Adipocyte (in vitro differentiated cells): Measurements from ENCODE around the gene ZSCAN18.
A peak's percentile ranks its signal among the peaks of the same experiment; 100 is the strongest.
"Not testable (repeated sequence)": the region's sequence is repeated elsewhere in the genome, so short reads cannot be mapped to it uniquely, and the experiment has no call there.

Source experiments
- DNase-seq: peaks from one replicate; pipeline ENCODE4 v3.0.0-alpha.2; 2015; ENCODE audit warnings: low read depth
- H3K27me3 ChIP-seq: replicated peaks from 2 replicates; pipeline ENCODE4 v1.7.0; 2013; ENCODE audit warnings: mild to moderate bottlenecking, low read length, moderate library complexity; ENCODE audit not compliant: control insufficient read depth, insufficient read depth
- H3K36me3 ChIP-seq: 2 replicates; pipeline ENCODE4 v1.7.0; 2013; ENCODE audit warnings: low read length, mild to moderate bottlenecking, moderate library complexity; ENCODE audit not compliant: control insufficient read depth, insufficient read depth, severe bottlenecking
- H3K4me1 ChIP-seq: 2 replicates; pipeline ENCODE4 v1.7.0; 2013; ENCODE audit warnings: mild to moderate bottlenecking, low read length, moderate library complexity; ENCODE audit not compliant: control insufficient read depth, insufficient read depth
- H3K4me3 ChIP-seq: 2 replicates; pipeline ENCODE4 v1.7.0; 2013; ENCODE audit warnings: mild to moderate bottlenecking, low read length, moderate library complexity
- H3K9ac ChIP-seq: 2 replicates; pipeline ENCODE4 v1.7.0; 2013; ENCODE audit warnings: mild to moderate bottlenecking, low read length, moderate library complexity
- H3K9me3 ChIP-seq: 2 replicates; pipeline ENCODE4 v1.7.0; 2013; ENCODE audit warnings: mild to moderate bottlenecking, low read length, moderate library complexity; ENCODE audit not compliant: control insufficient read depth

The ZSCAN18 gene, protein sequence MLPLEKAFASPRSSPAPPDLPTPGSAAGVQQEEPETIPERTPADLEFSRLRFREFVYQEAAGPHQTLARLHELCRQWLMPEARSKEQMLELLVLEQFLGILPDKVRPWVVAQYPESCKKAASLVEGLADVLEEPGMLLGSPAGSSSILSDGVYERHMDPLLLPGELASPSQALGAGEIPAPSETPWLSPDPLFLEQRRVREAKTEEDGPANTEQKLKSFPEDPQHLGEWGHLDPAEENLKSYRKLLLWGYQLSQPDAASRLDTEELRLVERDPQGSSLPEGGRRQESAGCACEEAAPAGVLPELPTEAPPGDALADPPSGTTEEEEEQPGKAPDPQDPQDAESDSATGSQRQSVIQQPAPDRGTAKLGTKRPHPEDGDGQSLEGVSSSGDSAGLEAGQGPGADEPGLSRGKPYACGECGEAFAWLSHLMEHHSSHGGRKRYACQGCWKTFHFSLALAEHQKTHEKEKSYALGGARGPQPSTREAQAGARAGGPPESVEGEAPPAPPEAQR

DNA sequence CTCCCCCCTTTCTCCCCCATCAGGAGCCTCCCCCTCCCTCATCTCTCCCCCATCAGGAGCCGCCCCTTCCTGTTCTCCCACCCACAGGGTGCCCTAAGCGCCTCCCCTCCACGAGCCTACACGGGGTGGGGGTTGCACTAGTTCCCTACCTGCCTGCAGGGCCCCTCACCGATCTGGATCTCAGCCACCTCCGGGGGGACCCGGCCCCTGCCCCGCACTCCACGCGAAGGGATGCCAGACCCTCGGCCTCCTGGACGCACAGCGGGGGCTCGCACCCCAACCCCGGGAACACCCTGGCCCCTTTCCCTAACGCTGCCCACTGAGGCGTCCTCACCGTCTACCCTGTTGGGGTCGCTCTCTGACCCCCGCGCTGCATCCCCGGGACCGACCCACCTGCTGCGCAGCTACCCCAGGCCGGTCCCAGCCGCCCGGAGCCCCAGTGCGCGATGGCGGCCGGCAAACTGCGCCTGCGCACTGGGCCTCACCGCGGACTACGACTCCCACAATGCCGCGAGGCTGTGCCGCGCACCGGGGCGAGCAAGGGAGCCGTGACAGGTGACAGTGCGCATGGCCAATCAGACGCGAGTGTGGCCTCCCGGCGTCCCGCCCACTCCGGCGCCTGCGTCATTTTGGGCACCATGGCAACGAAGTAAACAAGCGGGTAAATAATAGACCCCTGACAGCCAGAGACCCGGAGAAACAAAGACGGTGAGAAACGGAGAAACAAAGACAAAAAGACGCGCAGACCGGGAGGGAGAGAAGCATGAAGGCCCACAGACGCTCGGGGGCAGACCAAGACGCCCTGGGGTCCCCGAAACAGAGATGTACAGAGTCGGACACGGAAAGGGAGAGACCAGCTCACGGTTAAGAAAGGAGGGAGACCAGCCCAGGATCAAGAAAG lies at the start of gene ZSCAN18:
Gene ZSCAN18, minus strand, starts transcription at position 451 of the 901 bp plus-strand sequence. CDS start 7,964 bp downstream, outside the sequence.
- H3K4me3 ChIP-seq: peak within 1 kb of the TSS; percentile 87
- peak within 1 kb of the TSS; percentile 88 for H3K9ac ChIP-seq
- H3K9me3 ChIP-seq: peaks cover 51% of the 10 kb centered on the region
- H3K36me3 ChIP-seq: no peaks in the 10 kb centered on the region
- no peaks in the 10 kb centered on the region for H3K4me1 ChIP-seq
- DNase-seq: peak; percentile 99
- no peaks in the 10 kb centered on the region for H3K27me3 ChIP-seq

DNA sequence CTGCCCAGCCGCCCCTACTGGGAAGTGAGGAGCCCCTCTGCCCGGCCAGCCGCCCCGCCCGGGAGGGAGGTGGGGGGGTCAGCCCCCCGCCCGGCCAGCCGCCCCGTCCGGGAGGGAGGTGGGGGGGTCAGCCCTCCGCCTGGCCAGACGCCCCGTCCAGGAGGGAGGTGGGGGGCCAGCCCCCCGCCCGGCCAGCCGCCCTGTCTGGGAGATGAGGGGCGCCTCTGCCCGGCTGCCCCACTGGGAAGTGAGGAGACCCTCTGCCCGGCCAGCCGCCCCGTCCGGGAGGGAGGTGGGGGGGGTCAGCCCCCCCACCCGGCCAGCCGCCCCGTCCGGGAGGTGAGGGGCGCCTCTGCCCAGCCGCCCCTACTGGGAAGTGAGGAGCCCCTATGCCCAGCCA lies 49.4 kb upstream of the ZSCAN18 start:
- not testable (repeated sequence) for DNase-seq
- peaks cover 39% of the 10 kb centered on the region for H3K9me3 ChIP-seq

DNA sequence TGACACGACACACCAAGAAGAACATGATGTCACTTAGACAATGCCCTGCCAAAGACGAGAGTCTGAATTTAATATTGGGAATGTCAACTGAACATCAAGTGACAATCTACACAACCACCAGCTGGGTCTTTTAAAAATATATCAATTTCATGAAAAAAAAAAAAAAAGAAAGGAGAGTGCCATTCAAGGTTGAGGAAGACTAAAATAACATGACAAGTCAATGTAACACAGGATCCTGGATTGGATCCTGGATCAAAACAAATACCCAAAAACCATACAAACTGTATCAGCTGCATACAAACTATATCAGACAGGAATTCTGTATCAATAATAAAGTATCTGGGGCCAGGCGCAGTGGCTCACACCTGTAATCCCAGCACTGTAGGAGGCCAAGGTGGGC lies 47.8 kb upstream of the ZSCAN18 start:
- H3K36me3 ChIP-seq: peaks cover 25% of the 10 kb centered on the region
- H3K27me3 ChIP-seq: no peaks in the 10 kb centered on the region
- no peak for DNase-seq
- H3K9me3 ChIP-seq: peaks cover 55% of the 10 kb centered on the region
- H3K4me1 ChIP-seq: peaks cover 9% of the 10 kb centered on the region
- no peak overlapping the region for H3K9ac ChIP-seq
- H3K4me3 ChIP-seq: peak overlapping the region; percentile 39

More for the DNA sequence above, 49.4 kb upstream of the ZSCAN18 start:
- H3K9ac ChIP-seq, H3K36me3 ChIP-seq, H3K27me3 ChIP-seq, H3K4me3 ChIP-seq: not testable (repeated sequence)
- H3K4me1 ChIP-seq: peaks cover 12% of the 10 kb centered on the region

DNA sequence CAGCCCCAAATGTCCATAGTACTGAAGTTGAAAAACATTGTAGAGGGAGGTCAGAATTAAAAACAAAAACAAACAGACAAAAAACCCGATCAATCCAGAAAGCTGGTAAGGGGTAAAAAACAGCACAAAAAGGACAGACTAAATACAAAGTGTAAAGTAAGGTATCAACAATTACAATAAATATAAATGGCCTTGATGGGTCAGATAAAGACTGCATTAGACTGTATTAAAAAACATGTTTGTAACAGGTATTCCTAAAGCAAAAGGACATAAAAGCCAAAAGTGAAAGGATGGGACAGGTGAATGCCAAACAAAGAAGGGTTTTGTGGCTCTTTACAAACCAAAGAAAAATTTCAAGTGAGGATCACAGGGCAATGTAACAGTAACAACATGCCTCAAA lies 36.2 kb upstream of the ZSCAN18 start:
- Histone ChIP-seq H3K9ac (no peak overlapping the region), H3K27me3 (no peaks in the 10 kb centered on the region), H3K4me1 (no peaks in the 10 kb centered on the region), H3K9me3 (peaks cover 100% of the 10 kb centered on the region), H3K4me3 (peak overlapping the region; percentile 70), H3K36me3 (peaks cover 97% of the 10 kb centered on the region)
- DNase-seq: no peak

DNA sequence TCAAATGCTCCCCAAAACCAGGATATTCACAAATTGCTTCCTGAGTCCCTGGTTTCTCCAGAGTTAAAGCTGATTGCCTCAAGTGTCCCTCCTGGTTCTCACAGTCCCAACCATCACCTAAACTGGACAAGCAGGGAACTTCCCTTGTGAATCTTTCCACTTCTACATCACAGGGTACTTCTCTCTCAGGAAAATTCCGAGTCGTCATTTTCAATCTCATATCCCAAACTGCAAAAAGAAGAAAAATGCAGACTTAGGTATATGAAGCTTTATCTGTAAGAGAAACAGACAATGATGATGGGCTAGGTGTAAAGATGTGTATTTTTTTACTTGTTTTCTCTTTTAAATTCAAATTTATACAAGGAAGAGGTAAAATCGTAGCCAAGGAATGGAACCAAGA lies 31.3 kb upstream of the ZSCAN18 start:
- H3K36me3 ChIP-seq: peaks cover 88% of the 10 kb centered on the region
- H3K9me3 ChIP-seq: peaks cover 100% of the 10 kb centered on the region
- no peaks in the 10 kb centered on the region for H3K27me3 ChIP-seq
- no peak for DNase-seq
- H3K4me3 ChIP-seq: peak overlapping the region; percentile 66
- H3K9ac ChIP-seq: no peak overlapping the region
- H3K4me1 ChIP-seq: no peaks in the 10 kb centered on the region

DNA sequence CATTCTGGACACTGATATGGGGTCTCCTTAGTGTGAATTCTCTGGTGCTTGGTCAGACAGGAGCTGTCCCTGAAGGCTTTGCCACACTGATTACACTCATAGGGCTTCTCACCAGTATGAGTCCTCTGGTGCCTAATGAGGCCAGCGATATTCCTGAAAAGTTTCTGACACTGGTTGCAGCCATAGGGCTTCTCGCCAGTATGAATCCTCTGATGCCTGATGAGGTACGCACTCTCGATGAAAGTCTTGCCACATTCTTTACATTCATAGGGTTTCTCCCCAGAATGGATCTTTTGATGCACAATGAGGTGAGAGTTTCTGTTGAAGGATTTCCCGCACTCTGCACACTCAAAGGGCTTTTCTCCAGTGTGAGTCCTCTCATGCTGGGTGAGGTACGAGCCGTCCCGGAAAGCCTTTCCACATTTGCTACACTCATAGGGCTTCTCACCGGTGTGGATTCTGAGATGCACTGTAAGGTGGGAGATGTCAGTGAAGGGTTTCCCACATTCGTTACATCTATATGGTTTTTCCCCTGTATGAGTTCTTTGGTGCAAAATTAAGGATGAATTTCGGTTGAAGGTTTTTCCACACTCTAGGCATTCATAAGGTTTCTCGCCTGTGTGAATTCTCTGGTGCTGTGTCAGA lies 30.1 kb upstream of the ZSCAN18 start:
- peak overlapping the region; percentile 66 for H3K4me3 ChIP-seq
- peaks cover 100% of the 10 kb centered on the region for H3K9me3 ChIP-seq
- no peak overlapping the region for H3K9ac ChIP-seq
- H3K36me3 ChIP-seq: peaks cover 77% of the 10 kb centered on the region
- no peaks in the 10 kb centered on the region for H3K27me3 ChIP-seq
- no peaks in the 10 kb centered on the region for H3K4me1 ChIP-seq
- no peak for DNase-seq

DNA sequence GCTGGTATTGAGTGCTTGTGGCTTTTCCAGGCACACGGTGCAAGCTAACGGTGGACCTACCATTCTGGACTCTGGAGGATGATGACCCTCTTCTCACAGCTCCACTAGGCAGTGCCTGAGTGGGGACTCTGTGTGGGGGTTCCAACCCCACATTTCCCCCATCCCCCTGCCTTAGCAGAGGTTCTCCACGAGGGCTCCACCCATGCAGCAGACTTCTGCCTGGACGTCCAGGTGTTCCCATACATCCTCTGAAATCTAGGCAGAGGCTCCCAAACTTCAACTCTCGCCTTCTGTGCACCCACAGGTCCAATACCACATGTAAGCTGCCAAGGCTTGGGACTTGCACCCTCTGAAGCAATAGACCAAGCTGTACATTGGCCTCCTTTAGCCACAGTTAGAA lies 25.3 kb upstream of the ZSCAN18 start:
- H3K9ac ChIP-seq: no peak overlapping the region
- DNase-seq: no peak
- peaks cover 98% of the 10 kb centered on the region for H3K9me3 ChIP-seq
- no peaks in the 10 kb centered on the region for H3K27me3 ChIP-seq
- H3K4me3 ChIP-seq: peak overlapping the region; percentile 66
- H3K36me3 ChIP-seq: peaks cover 32% of the 10 kb centered on the region
- H3K4me1 ChIP-seq: no peaks in the 10 kb centered on the region

DNA sequence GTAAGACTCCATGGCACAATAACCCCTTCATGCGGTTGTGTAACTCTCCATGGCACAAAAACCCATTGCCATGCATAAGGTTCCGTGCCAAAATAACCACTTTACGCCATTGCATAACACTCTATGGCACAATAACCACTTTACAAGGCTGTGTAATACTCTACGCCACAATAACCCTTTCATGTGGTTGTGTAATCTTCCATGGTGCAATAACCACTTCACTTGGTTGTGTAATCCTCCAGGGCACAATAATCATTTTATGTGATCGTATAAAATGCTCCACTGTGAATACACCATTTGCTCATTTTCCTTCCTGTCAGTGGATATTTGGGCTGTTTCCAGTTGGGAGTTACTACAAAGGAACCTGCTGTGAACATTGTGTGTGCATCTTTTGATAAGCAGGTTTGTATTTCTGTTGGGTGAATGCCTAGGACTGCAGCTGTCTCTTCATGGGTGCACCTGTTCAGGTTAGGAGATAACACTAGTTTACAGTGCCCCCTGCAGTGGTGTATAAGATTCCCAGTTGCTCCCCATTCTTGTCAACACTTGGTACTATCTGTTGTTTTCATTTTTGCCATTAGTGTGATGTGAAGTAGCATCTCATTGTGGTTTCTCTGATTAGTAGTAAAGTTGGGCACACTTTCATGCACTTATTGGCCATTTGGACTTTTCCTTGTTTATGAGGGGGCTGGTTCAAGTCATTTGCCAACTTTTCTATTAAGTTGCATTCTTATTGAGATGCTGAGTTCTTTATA lies 21.1 kb upstream of the ZSCAN18 start:
- Histone ChIP-seq H3K9me3 (peaks cover 95% of the 10 kb centered on the region), H3K9ac (no peak overlapping the region), H3K4me1 (no peaks in the 10 kb centered on the region), H3K36me3 (no peaks in the 10 kb centered on the region), H3K4me3 (peak overlapping the region; percentile 15), H3K27me3 (no peaks in the 10 kb centered on the region)
- no peak for DNase-seq

DNA sequence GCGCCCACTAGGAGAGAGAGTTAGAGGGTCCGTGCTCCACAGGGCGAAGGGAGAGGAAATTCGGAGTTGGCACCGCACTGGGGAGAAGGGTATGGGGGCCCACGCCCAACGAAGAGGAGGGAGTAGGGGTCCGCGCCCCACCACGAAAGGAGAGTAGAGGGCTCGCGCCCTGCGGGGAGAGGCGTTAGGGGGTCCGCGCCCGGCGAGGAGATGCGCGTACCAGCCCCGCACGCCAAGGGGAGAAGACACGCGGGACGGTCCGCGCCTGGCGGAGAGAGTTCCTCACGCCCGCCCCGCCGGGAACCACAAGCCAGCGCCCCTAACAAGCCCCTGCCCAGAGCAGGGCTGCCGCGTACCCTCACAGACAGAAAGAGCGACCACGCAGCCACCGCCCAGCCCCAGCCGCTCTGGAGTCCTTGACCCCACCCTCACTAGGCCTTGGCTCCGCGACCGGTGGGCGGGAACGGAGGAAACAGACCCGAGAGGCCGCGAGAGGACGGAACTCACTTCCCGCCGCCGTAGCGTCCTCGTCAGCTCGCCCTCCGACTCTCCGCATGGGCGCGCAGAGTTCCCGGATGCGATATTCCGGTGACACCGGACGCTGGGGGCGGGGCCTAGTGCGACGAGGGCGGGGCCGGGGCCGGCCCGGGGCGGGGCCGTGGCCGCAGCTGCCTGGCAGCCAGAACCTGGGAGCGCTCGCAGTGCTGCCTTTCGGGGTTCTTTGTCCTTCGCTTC lies 20.0 kb upstream of the ZSCAN18 start:
- no peak for DNase-seq
- no peaks in the 10 kb centered on the region for H3K36me3 ChIP-seq
- no peak overlapping the region for H3K9ac ChIP-seq
- H3K4me3 ChIP-seq: peak overlapping the region; percentile 29
- H3K4me1 ChIP-seq: no peaks in the 10 kb centered on the region
- peaks cover 92% of the 10 kb centered on the region for H3K9me3 ChIP-seq
- H3K27me3 ChIP-seq: no peaks in the 10 kb centered on the region

DNA sequence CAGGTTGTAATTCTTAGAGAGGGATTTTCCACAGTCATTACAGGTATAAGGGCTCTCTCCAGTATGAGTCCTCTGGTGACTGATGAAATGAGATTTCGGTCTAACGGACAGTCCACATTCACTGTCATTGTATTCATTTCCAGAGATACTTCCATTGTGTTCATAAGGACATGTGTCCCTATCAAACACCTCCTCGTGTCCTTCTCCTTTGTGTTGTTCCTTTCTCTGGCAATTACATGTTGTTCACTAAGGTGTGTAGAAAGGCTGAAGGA lies 10.5 kb upstream of the ZSCAN18 start:
- Histone ChIP-seq H3K27me3 (no peaks in the 10 kb centered on the region), H3K4me3 (peak overlapping the region; percentile 25), H3K4me1 (no peaks in the 10 kb centered on the region), H3K9ac (no peak overlapping the region), H3K9me3 (peaks cover 78% of the 10 kb centered on the region), H3K36me3 (no peaks in the 10 kb centered on the region)
- DNase-seq: no peak
